Lower leg skin (tissue), 3 donors: ENCODE results near the gene DLGAP1.

Source experiments
- POLR2A ChIP-seq, 2 donors: fragments of 450-650 bp; IDR thresholded peaks; one replicate each; pipeline ENCODE4 v1.6.1; 2016 to 2017; ENCODE audit warnings: antibody characterized with exemption in 2 of 2, mild to moderate bottlenecking in 1 of 2, moderate library complexity in 1 of 2
- TF ChIP-seq, protein P1 (sequence below), 3 donors: fragments of 450-650 bp; IDR thresholded peaks; one replicate each; pipeline ENCODE4 v1.5.1; 2016; ENCODE audit warnings: antibody characterized with exemption in 3 of 3, mild to moderate bottlenecking in 3 of 3, moderate library complexity in 2 of 3

DNA sequence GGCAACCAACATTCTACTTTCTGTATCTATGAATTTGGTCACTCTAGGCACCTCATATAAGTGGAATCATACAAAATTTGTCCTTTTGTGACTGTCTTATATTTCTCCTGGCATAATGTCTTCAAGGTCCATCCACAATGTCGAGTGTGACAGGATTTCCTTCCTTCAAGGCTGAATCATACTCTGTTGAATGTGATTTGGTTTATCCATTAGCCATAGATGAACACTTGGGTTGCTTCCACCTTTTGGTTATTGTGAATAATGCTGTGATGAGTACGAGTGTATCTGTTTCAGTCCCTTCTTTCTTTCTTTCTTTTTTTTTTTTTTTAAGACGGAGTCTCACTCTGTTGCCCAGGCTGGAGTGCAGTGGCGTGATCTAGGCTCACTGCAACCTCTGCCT, 693.8 kb downstream of the DLGAP1 start:
- TF ChIP-seq, protein P1, sequence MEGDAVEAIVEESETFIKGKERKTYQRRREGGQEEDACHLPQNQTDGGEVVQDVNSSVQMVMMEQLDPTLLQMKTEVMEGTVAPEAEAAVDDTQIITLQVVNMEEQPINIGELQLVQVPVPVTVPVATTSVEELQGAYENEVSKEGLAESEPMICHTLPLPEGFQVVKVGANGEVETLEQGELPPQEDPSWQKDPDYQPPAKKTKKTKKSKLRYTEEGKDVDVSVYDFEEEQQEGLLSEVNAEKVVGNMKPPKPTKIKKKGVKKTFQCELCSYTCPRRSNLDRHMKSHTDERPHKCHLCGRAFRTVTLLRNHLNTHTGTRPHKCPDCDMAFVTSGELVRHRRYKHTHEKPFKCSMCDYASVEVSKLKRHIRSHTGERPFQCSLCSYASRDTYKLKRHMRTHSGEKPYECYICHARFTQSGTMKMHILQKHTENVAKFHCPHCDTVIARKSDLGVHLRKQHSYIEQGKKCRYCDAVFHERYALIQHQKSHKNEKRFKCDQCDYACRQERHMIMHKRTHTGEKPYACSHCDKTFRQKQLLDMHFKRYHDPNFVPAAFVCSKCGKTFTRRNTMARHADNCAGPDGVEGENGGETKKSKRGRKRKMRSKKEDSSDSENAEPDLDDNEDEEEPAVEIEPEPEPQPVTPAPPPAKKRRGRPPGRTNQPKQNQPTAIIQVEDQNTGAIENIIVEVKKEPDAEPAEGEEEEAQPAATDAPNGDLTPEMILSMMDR (IDR thresholded peaks at IDR 0.05) = no peak
- no peak for TF ChIP-seq POLR2A (IDR thresholded peaks at IDR 0.05)
